Spinal cord (tissue), 10 donors: ENCODE data around the gene CDC42BPA. TPM values are rescaled to one million over a fixed set of nuclear protein-coding genes. Genes with fewer than 3 reads are reported as not detected.

ENCODE experiments used
- DNase-seq, 6 donors: peaks; one replicate each; pipeline versions ENCODE4 v3.0.0 to v3.0.0-alpha.2; 2013 to 2015; ENCODE audit warnings: low spot score in 6 of 6, low read depth in 4 of 6
- H3K27ac ChIP-seq: one replicate; pipeline ENCODE4 v1.5.1; 2013; ENCODE audit warnings: low read depth, low read length, control low read depth
- H3K27me3 ChIP-seq: one replicate; pipeline ENCODE4 v1.6.1; 2013; ENCODE audit warnings: low read length; ENCODE audit not compliant: control insufficient read depth, insufficient read depth
- H3K36me3 ChIP-seq: one replicate; pipeline ENCODE4 v1.6.1; 2013; ENCODE audit warnings: low read length; ENCODE audit not compliant: control insufficient read depth, insufficient read depth
- H3K4me1 ChIP-seq: one replicate; pipeline ENCODE4 v1.6.1; 2013; ENCODE audit warnings: low read length; ENCODE audit not compliant: control insufficient read depth, insufficient read depth
- H3K4me3 ChIP-seq: one replicate; pipeline ENCODE4 v1.5.1; 2013; ENCODE audit warnings: low read depth, low read length, control low read depth
- H3K9me3 ChIP-seq: one replicate; pipeline ENCODE4 v1.6.1; 2013; ENCODE audit warnings: low read length; ENCODE audit not compliant: control insufficient read depth, insufficient read depth
- WGBS: methylation state at CpG from one replicate; pipeline ENCODE4 v1.1.5; 2013; ENCODE audit warnings: missing lambda C conversion rate; ENCODE audit not compliant: insufficient coverage; 5-methylcytosine and 5-hydroxymethylcytosine counted together
- polyA plus RNA-seq, 2 donors: library from polyadenylated mRNA; unstranded; fragments of 120-200 nt; gene quantifications; one replicate each; pipeline ENCODE4 v1.2.1, GENCODE V29; 2013; ENCODE audit not compliant: insufficient read length in 2 of 2
- total RNA-seq, 2 donors: library from RNA; depleted of rRNA in 1 of 2; stranded (reverse); fragments of 120-200 nt in 1 of 2; fragments of >200 nt in 1 of 2; gene quantifications; one replicate each; pipeline versions ENCODE4 v1.2.3 to v1.2.4, GENCODE V29; 2013 to 2014
- donor health status: healthy.

The CDC42BPA gene
- total and polyA plus RNA-seq, 4 donors: 44.5 to 129 (median 55.0) TPM

DNA sequence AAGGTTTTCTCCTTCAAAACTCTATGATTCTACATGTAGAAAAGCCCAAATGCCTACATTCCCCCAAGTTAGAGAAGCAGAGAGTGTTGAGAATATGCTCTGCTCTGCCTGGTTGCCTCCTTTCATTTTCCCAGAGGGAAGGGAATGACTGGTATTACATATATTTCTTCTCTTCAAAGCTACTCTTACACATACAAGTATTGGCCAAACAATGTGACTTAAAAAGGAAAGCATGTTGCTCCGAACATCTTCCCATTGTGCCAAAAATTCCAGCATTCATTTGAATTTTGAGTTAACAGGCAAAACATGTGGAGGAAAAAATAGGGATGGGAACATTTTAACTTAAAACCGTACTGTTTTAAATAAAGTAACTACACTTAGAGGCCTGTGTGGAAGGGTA is 253.0 kb downstream of the CDC42BPA start:
- Histone ChIP-seq H3K27ac (no peak overlapping the region), H3K27me3 (no peaks in the 10 kb centered on the region), H3K36me3 (no peaks in the 10 kb centered on the region), H3K4me3 (no peak overlapping the region), H3K4me1 (no peaks in the 10 kb centered on the region), H3K9me3 (no peaks in the 10 kb centered on the region)
- no peak for DNase-seq
- WGBS: no CpG with 5 or more reads among the region's 2 CpGs

DNA sequence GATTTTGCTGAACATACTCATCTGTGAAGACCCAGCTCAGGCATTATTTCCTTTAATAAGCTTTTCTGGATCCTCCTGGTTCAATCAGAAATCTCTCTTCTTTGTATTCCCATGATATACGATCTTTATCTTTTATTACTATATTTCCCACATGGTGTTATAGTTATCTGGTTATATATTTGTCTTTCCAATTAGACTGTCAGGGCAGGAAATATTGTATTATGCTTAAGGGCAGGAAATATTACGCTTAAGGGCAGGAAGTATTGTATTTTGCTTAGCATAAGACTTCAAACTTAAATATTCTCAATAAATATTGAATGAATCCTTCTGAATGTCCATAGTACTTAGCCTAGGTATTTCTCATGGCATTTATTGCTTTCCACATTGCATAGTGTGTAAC is 256.0 kb downstream of the CDC42BPA start:
- no CpG with 5 or more reads among the region's 2 CpGs for WGBS
- H3K4me3 ChIP-seq: no peak overlapping the region

DNA sequence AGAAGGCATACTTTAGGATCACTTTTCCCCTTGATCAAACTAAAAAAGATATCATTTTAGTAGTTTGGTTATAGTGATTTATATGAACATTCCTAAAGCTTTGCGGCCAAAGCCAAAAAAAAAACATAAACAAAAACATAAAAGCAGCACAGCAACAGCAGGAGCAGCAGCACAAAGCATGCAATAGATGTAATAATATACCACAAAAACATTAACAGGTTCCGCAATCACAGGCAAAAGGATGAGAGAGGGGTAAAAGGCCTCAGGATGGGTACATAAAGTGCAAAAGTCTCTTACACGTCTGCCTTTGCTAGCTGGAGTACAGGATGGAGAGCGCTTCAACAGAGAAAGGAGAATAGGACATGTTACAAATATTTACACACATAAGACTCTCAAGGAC is 259.2 kb downstream of the CDC42BPA start:
- Histone ChIP-seq H3K36me3 (no peaks in the 10 kb centered on the region), H3K27me3 (no peaks in the 10 kb centered on the region), H3K9me3 (no peaks in the 10 kb centered on the region), H3K4me3 (no peak overlapping the region), H3K4me1 (no peaks in the 10 kb centered on the region), H3K27ac (no peak overlapping the region)
- no CpG with 5 or more reads among the region's 4 CpGs for WGBS
- no peak for DNase-seq

More for the DNA sequence above, 256.0 kb downstream of the CDC42BPA start:
- H3K27me3 ChIP-seq: no peaks in the 10 kb centered on the region
- no peaks in the 10 kb centered on the region for H3K36me3 ChIP-seq
- H3K4me1 ChIP-seq: no peaks in the 10 kb centered on the region
- H3K27ac ChIP-seq: no peak overlapping the region
- H3K9me3 ChIP-seq: no peaks in the 10 kb centered on the region
- DNase-seq: no peak

DNA sequence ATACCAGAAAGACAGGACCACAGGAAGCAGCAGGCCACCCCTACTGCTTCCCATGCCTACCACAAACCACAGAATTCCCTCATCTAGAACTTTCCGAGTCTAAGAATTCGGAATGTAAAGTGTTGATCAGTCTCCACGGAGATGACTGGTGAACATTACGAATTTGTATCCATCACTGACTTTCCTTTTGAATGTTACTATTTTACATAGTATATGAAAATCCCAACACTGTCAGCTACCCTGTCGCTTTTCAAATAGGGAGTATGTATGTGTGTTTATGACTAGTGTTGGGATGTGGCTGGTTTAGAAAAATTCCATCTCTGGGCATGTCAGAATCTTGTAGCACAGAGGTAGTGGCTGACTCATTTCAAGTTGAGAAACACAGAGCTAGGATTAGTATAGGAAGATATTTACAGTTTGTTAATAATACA is 260.0 kb downstream of the CDC42BPA start:
- no peak overlapping the region for H3K4me3 ChIP-seq
- H3K4me1 ChIP-seq: no peaks in the 10 kb centered on the region
- H3K27ac ChIP-seq: no peak overlapping the region
- no peaks in the 10 kb centered on the region for H3K9me3 ChIP-seq
- no CpG with 5 or more reads among the region's 5 CpGs for WGBS
- no peaks in the 10 kb centered on the region for H3K36me3 ChIP-seq
- DNase-seq: no peak
- H3K27me3 ChIP-seq: no peaks in the 10 kb centered on the region

DNA sequence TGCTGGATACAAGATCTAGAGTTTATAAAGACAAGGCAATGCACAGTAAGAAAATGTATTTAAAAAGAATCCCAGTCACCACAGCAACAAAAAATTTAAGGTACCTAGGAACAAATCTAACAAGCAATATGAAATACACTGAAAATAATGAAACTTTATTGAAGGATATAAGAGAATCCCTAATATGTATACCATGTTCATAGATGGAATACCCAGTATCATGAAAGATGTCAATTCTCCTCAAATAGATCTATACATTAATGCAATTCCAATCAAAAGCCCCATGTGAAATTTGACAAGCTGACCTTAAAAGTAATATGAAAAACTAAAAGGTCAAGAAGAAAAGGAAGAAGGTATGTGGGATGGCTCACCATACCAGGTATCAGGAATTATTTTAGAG is 269.0 kb downstream of the CDC42BPA start:
- Histone ChIP-seq H3K9me3 (no peaks in the 10 kb centered on the region), H3K27ac (no peak overlapping the region), H3K27me3 (no peaks in the 10 kb centered on the region), H3K36me3 (peaks cover 3% of the 10 kb centered on the region), H3K4me3 (no peak overlapping the region), H3K4me1 (no peaks in the 10 kb centered on the region)
- no peak for DNase-seq

DNA sequence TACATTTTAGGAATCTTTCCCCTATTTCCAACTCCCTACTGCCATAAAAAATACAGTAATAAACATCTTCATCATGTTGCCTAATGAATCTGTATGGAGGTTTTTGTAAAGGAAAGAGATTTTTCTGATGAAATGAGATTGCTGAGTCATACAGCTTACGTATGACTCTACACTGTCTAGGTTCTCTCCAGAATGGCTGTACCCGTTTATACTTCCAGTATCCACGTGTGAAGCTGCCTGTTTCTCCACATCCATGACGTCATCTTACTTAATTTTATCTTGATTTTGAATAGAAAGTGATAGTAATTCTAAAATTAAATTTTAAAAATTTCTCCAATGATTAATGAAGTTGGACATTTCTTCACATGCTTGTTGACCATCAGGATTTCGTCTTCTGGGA is 274.5 kb downstream of the CDC42BPA start:
- Histone ChIP-seq H3K27ac (no peak overlapping the region), H3K36me3 (peaks cover 3% of the 10 kb centered on the region)
- DNase-seq: no peak

DNA sequence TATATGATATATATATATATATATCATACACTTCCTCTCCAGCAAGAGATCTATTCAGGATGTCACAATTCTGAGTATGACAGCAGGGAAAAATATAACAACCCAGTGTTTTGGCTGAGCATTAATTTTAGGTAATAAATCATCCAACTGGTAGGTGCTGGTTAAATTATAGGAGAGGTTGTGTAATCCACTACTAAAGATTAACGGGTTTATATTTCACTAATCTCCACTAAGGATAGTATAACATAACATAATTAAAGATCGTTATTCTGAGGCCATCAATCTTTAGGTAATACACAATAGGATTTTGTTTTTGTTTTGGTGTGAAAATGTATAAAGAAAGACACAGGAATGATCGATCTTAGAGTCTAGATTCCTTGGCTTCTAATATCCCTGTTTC is 276.0 kb downstream of the CDC42BPA start:
- Histone ChIP-seq H3K36me3 (peaks cover 3% of the 10 kb centered on the region), H3K27ac (no peak overlapping the region), H3K9me3 (no peaks in the 10 kb centered on the region), H3K4me1 (no peaks in the 10 kb centered on the region), H3K27me3 (no peaks in the 10 kb centered on the region), H3K4me3 (no peak overlapping the region)
- WGBS: no CpG with 5 or more reads among the region's 3 CpGs
- DNase-seq: no peak

More for the DNA sequence above, 274.5 kb downstream of the CDC42BPA start:
- 100% methylated on average over 1 of the region's 5 CpGs for WGBS
- H3K27me3 ChIP-seq: no peaks in the 10 kb centered on the region
- no peak overlapping the region for H3K4me3 ChIP-seq
- H3K4me1 ChIP-seq: no peaks in the 10 kb centered on the region
- no peaks in the 10 kb centered on the region for H3K9me3 ChIP-seq

DNA sequence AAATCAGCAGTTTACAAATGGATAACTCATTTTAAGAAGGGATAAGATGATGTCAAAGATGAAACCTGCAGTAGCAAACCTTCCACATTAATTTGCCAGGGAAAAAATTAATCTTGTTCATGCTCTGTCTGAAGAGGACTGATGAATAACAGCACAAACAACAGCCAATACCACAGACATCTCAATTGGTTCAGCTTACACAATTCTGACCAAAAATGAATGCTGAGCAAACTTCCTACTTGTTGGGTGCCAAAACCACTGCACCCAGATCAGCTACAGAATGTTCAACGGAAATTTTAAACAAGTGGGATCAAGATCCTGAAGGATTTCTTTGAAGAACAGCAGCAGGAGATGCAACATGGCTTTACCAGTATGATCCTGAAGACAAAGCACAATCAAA is 279.9 kb downstream of the CDC42BPA start:
- no peak for DNase-seq
- 100% methylated on average over 1 of the region's 1 CpG for WGBS
- Histone ChIP-seq H3K4me1 (no peaks in the 10 kb centered on the region), H3K27ac (no peak overlapping the region), H3K36me3 (no peaks in the 10 kb centered on the region), H3K4me3 (no peak overlapping the region), H3K9me3 (no peaks in the 10 kb centered on the region), H3K27me3 (no peaks in the 10 kb centered on the region)

DNA sequence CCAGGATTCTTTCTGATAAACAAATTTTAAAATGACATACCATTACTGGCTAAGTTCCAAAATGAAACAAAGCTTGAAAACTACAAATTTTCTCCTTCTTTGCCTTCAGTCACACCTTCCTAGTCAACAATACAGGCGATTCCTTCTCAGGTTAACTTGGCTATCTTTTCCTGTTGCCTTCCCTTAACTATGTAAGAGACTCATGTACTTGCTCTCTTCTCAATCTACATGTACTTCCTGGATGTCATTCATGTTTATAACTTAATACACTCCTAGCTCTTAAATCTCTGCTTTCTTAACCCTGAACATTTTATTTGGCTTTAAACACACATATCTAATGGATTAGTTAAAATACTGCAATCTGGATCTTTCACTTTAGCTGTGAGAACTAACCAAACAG is 281.2 kb downstream of the CDC42BPA start:
- no peaks in the 10 kb centered on the region for H3K9me3 ChIP-seq
- no peaks in the 10 kb centered on the region for H3K27me3 ChIP-seq
- no peak for DNase-seq
- H3K4me3 ChIP-seq: no peak overlapping the region
- 93% methylated on average over 1 of the region's 1 CpG for WGBS
- no peaks in the 10 kb centered on the region for H3K4me1 ChIP-seq
- peaks cover 4% of the 10 kb centered on the region for H3K36me3 ChIP-seq
- no peak overlapping the region for H3K27ac ChIP-seq

DNA sequence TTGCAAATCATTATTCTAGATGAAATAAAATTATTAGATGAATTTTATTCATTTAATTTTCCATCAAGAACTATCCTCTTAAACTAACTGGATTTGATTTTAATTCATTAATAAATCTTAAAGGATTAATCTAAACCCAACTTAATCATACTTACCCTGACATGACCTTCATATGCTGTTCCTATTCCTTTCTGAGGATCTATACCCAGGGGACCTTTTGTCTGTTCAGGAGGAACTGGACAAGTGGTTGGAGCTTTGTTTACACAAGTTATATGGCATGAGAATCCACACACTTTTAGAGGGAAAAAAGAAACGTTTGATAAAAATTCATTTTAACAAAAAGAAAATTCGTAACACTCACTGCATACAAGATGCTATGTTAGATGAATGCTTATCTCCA is 283.0 kb downstream of the CDC42BPA start:
- Histone ChIP-seq H3K27ac (no peak overlapping the region), H3K36me3 (peaks cover 4% of the 10 kb centered on the region), H3K27me3 (no peaks in the 10 kb centered on the region), H3K4me3 (no peak overlapping the region), H3K4me1 (no peaks in the 10 kb centered on the region), H3K9me3 (no peaks in the 10 kb centered on the region)
- DNase-seq: no peak
- WGBS: no CpG with 5 or more reads among the region's 2 CpGs
